K562 (cell line): ENCODE results near the gene ST14. TPM values are rescaled to one million over a fixed set of nuclear protein-coding genes. Genes with fewer than 3 reads are reported as not detected.

Experiments
- ATAC-seq: fragments of 200-7000 bp; cut with Tn5 transposase; 3 replicates; pipeline ENCODE4 v1.9.1; 2020; ENCODE audit warnings: moderate library complexity
- BruUV-seq: library from RNA; stranded (reverse); fragments of 400-500 nt; replicated peaks from 2 replicates; lab custom pipeline; 2021; lab: Mats Ljungman, UMichigan
- CTCF ChIA-PET: fragments of 300-600 bp; formaldehyde crosslinking; extraction: SDS; loops from one replicate; lab custom pipeline; 2021; ENCODE audit warnings: low intra/inter-chr PET ratio; lab: Yijun Ruan, JAX
- POLR2A ChIA-PET: fragments of 300-600, 350-650 bp; sonication (Branson Sonifier 250); formaldehyde crosslinking; extraction: SDS; loops from one replicate; lab custom pipeline; 2021; ENCODE audit warnings: antibody characterized with exemption, inconsistent platforms; lab: Yijun Ruan, JAX
- DNase-seq, 4 experiments: peaks; one replicate each; pipeline versions ENCODE4 v3.0.0 to v3.0.0-alpha.2; 2011 to 2018; ENCODE audit warnings: low spot score in 3 of 4, mixed read lengths in 3 of 4; ENCODE audit errors: extremely low read depth in 1 of 4
- FAIRE-seq: peaks from 2 replicates; lab custom pipeline; 2011; peaks lifted over from hg19 to GRCh38; lab: Jason Lieb, UNC
- H2AFZ ChIP-seq: 2 replicates; pipeline ENCODE4 v1.6.0; 2011; ENCODE audit warnings: low read depth, low read length, control low read depth, inconsistent platforms
- H3K27ac ChIP-seq: fragments of 200-600 bp; 3 replicates; pipeline ENCODE4 v1.8.0; 2011; ENCODE audit warnings: low read depth, mild to moderate bottlenecking, control low read depth, inconsistent platforms, low read length, moderate library complexity, mixed read lengths; ENCODE audit errors: extremely low read depth
- H3K27me3 ChIP-seq, 2 experiments: fragments of 300-600 bp in 1 of 2; 2 replicates in 1 of 2; 3 replicates in 1 of 2; pipeline versions ENCODE4 v1.6.0 to v1.8.0; 2011; ENCODE audit warnings: inconsistent platforms in 2 of 2, low read length in 2 of 2, mild to moderate bottlenecking in 1 of 2, mixed read lengths in 1 of 2, moderate library complexity in 1 of 2; ENCODE audit not compliant: control insufficient read depth in 2 of 2, insufficient read depth in 2 of 2
- H3K36me3 ChIP-seq: fragments of 300-600 bp; 3 replicates; pipeline ENCODE4 v1.8.0; 2011; ENCODE audit warnings: mild to moderate bottlenecking, low read length, inconsistent platforms; ENCODE audit not compliant: control insufficient read depth, insufficient read depth
- H3K4me1 ChIP-seq, 2 experiments: fragments of 200-600 bp in 1 of 2; replicated peaks in 1 of 2; 2 replicates in 1 of 2; 3 replicates in 1 of 2; pipeline versions ENCODE4 v1.5.1 to v1.8.0; 2011; ENCODE audit warnings: inconsistent platforms in 2 of 2, low read length in 2 of 2, mild to moderate bottlenecking in 1 of 2, mixed read lengths in 1 of 2, moderate library complexity in 1 of 2; ENCODE audit not compliant: control insufficient read depth in 2 of 2, insufficient read depth in 2 of 2
- H3K4me2 ChIP-seq: 2 replicates; pipeline ENCODE4 v1.6.1; 2011; ENCODE audit warnings: low read length, control low read depth, inconsistent platforms, mixed read lengths; ENCODE audit not compliant: insufficient read depth
- H3K4me3 ChIP-seq: fragments of 200-600 bp; sonication (generic), shearing (Covaris generic); 2 replicates; pipeline ENCODE4 v1.5.1; 2016; ENCODE audit warnings: control low read depth, inconsistent platforms
- H3K79me2 ChIP-seq: fragments of 200-600 bp; 3 replicates; pipeline ENCODE4 v1.8.0; 2011; ENCODE audit warnings: low read length, inconsistent platforms; ENCODE audit not compliant: control insufficient read depth, insufficient read depth
- H3K9ac ChIP-seq, 2 experiments: 2 replicates each; pipeline versions ENCODE4 v1.6.0 to v1.6.1; 2011; ENCODE audit warnings: low read depth in 2 of 2, low read length in 2 of 2, control low read depth in 1 of 2, inconsistent platforms in 1 of 2, mild to moderate bottlenecking in 1 of 2, mixed read lengths in 1 of 2; ENCODE audit not compliant: insufficient read depth in 1 of 2
- H3K9me1 ChIP-seq: one replicate; pipeline ENCODE4 v1.6.0; 2011; ENCODE audit warnings: inconsistent platforms, mild to moderate bottlenecking, low read length, moderate library complexity; ENCODE audit not compliant: control insufficient read depth, insufficient read depth
- H3K9me3 ChIP-seq: replicated peaks from 2 replicates; pipeline ENCODE4 v1.5.1; 2011; ENCODE audit warnings: low read depth, low read length, inconsistent platforms; ENCODE audit not compliant: control insufficient read depth, insufficient read depth
- H4K20me1 ChIP-seq: replicated peaks from 2 replicates; pipeline ENCODE4 v1.6.1; 2011; ENCODE audit warnings: low read length, inconsistent platforms, mixed read lengths; ENCODE audit not compliant: control insufficient read depth, insufficient read depth
- HIVEP1 ChIP-seq: fragments of 250-450 bp; sonication (Bioruptor Pico); IDR thresholded peaks from 2 replicates; pipeline ENCODE4 v1.4.0; 2020; ENCODE audit warnings: mild to moderate bottlenecking
- KDM4B ChIP-seq, 2 experiments: fragments of 450-650 bp in 1 of 2; sonication (generic) in 1 of 2; IDR thresholded peaks; 2 replicates each; pipeline ENCODE4 v1.6.1; 2016 to 2017; ENCODE audit warnings: borderline replicate concordance in 2 of 2, antibody characterized with exemption in 1 of 2, low read depth in 1 of 2, mild to moderate bottlenecking in 1 of 2
- NBN ChIP-seq: fragments of 450-650 bp; IDR thresholded peaks from 2 replicates; pipeline ENCODE4 v1.6.1; 2016; ENCODE audit warnings: low read depth, mild to moderate bottlenecking
- NCOA4 ChIP-seq: fragments of 450-650 bp; IDR thresholded peaks from 2 replicates; pipeline ENCODE4 v1.6.1; 2018; ENCODE audit warnings: mild to moderate bottlenecking; ENCODE audit not compliant: partially characterized antibody
- NR1H2 ChIP-seq: sonication (generic); formaldehyde crosslinking; IDR thresholded peaks from 2 replicates; pipeline ENCODE4 v1.4.0; 2020; ENCODE audit warnings: mild to moderate bottlenecking, missing genetic modification reagents
- PHTF2 ChIP-seq: fragments of 250-450 bp; sonication (Bioruptor Pico); IDR thresholded peaks from 2 replicates; pipeline ENCODE4 v1.5.0; 2021; ENCODE audit warnings: mild to moderate bottlenecking
- SP2 ChIP-seq: IDR thresholded peaks from 2 replicates; pipeline ENCODE4 v1.6.1; 2011; ENCODE audit warnings: mild to moderate bottlenecking, low read depth, low read length, moderate library complexity; ENCODE audit not compliant: poor library complexity, severe bottlenecking; ENCODE audit errors: extremely low read depth
- STAT6 ChIP-seq: sonication (generic); formaldehyde crosslinking; IDR thresholded peaks from 2 replicates; pipeline ENCODE4 v1.8.1; 2023; ENCODE audit warnings: mild to moderate bottlenecking, missing genetic modification reagents
- TEAD1 ChIP-seq, 2 experiments: fragments of 450-650 bp in 1 of 2; sonication (generic) in 1 of 2; formaldehyde crosslinking; IDR thresholded peaks; 2 replicates each; pipeline versions ENCODE4 v1.4.0 to v1.8.0; 2020 to 2022; ENCODE audit warnings: mild to moderate bottlenecking in 2 of 2, missing genetic modification reagents in 1 of 2
- ZNF695 ChIP-seq: fragments of 450-650 bp; formaldehyde crosslinking; IDR thresholded peaks from 2 replicates; pipeline ENCODE4 v1.4.0; 2020; ENCODE audit warnings: mild to moderate bottlenecking, moderate library complexity
- WGBS: fragments of 100-300 bp; shearing (Covaris generic); methylation state at CpG from one replicate; pipeline ENCODE4 v1.1.6; 2016; ENCODE audit warnings: low coverage, mixed read lengths; ENCODE audit not compliant: insufficient coverage; ENCODE audit errors: missing lambda C conversion rate; 5-methylcytosine and 5-hydroxymethylcytosine counted together
- in situ Hi-C: fragments of 300-500 bp; cut with MboI; formaldehyde crosslinking; loops from 4 replicates; pipeline ENCODE4 v1.15.0; 2018; ENCODE audit warnings: inconsistent platforms, mixed read lengths
- intact Hi-C: fragments of 100-400 bp; cut with micrococcal nuclease; formaldehyde crosslinking; loops from 2 replicates; pipeline ENCODE4 v1.14.2; 2022
- polyA plus RNA-seq, 8 experiments: library from polyadenylated mRNA; depleted of rRNA in 4 of 8; stranded (reverse) in 5 of 8; unstranded in 3 of 8; fragments of >200 nt; fragmentation: Nextera tagmentation in 2 of 8; fragmentation: Illumina TruSeq in 1 of 8; extraction: Ambion mirVana in 2 of 8; extraction: Trizol in 1 of 8; gene quantifications; 2 replicates each; pipeline versions ENCODE4 v1.2.1 to v1.2.3, GENCODE V29; 2011 to 2014; ENCODE audit warnings: inconsistent platforms in 1 of 8, missing spikeins in 1 of 8
- total RNA-seq, 7 experiments: library from RNA; depleted of rRNA in 6 of 7; stranded (reverse); fragments of >200 nt in 6 of 7; fragmentation: Illumina TruSeq in 2 of 7; extraction: Trizol in 2 of 7; gene quantifications; 2 replicates each; pipeline versions ENCODE4 v1.2.1 to v1.2.3, GENCODE V29; 2011 to 2021; ENCODE audit warnings: low replicate concordance in 1 of 7

Gene ST14
- total and polyA plus RNA-seq, 9 of the 15 experiments (the other 6 are each of a cell fraction or from before 2014, with no cell fraction given): 0.08 to 0.20 TPM; not detected in 7

GRCh38 chr11:130191896-130192295 is 32.3 kb downstream of the ST14 start:
- intact Hi-C loops: no loop called here
- WGBS: 14% methylated on average over 14 of the region's 14 CpGs
- no peak for FAIRE-seq
- peaks cover 43 to 81% of the 10 kb centered on the region in 2 experiments for H3K27me3 ChIP-seq
- H3K27ac ChIP-seq: no peak overlapping the region
- CTCF ChIA-PET: no interaction called here
- no peak for ATAC-seq
- BruUV-seq: no TSS peak
- no peaks in the 10 kb centered on the region for H3K9me3 ChIP-seq
- H3K9ac ChIP-seq: no peak overlapping the region
- TF ChIP-seq NR1H2 (CRISPR knock-in tag) (no peak), HIVEP1 (CRISPR knock-in tag) (no peak), NBN (no peak), NCOA4 (no peak), STAT6 (no peak), TEAD1 (CRISPR knock-in tag; IDR thresholded peaks at IDR 0.05) (no peak), PHTF2 (CRISPR knock-in tag) (no peak), SP2 (no peak), ZNF695 (CRISPR knock-in tag) (no peak), KDM4B (IDR thresholded peaks at IDR 0.05; ENCODE audit: borderline replicate concordance in 2 of 2, low read depth in 1 of 2) (no peak)
- no peak for DNase-seq
- no peaks in the 10 kb centered on the region for H3K79me2 ChIP-seq
- no peak overlapping the region for H3K4me2 ChIP-seq
- H4K20me1 ChIP-seq: peaks cover 2% of the 10 kb centered on the region
- H3K9me1 ChIP-seq: no peaks in the 10 kb centered on the region
- H3K36me3 ChIP-seq: no peaks in the 10 kb centered on the region
- POLR2A ChIA-PET: interaction anchor here (0.6 kb wide), 1 partner anchor 36 kb away, joined by 3 read pairs; no protein-coding TSS in a partner anchor
- in situ Hi-C loops: no loop called here
- H3K4me3 ChIP-seq: no peak overlapping the region
- H2AFZ ChIP-seq: no peak overlapping the region
- peaks cover 0 to 15% of the 10 kb centered on the region in 2 experiments; a peak in 1 of 5 replicates for H3K4me1 ChIP-seq
